HG03039 (cell line): ENCODE measurements around the gene RNF31.

Source experiments
- ATAC-seq: cut with Tn5 transposase; IDR thresholded peaks from one replicate; pipeline ENCODE4 v1.9.1; 2021; ENCODE audit warnings: mild to moderate bottlenecking, moderate library complexity; ENCODE audit not compliant: unreplicated experiment

Gene RNF31

GRCh38 chr14:24159777-24160498 lies 12.6 kb downstream of the RNF31 start:
- no peak for ATAC-seq

GRCh38 chr14:24160499-24160849 lies 13.2 kb downstream of the RNF31 start:
- ATAC-seq: no peak

GRCh38 chr14:24160850-24161804 lies 13.8 kb downstream of the RNF31 start, which contains the start of gene IRF9:
IRF9 (plus strand) TSS chr14:24161265; CDS start chr14:24162145, 880 bp downstream.
- peak; percentile 68 for ATAC-seq

- no peak for ATAC-seq
Measured at GRCh38 chr14:24162093-24162492, 14.8 kb downstream of the RNF31 start.

- no peak for ATAC-seq
Measured at GRCh38 chr14:24164518-24164991, 17.3 kb downstream of the RNF31 start.

- no peak for ATAC-seq
Measured at GRCh38 chr14:24165785-24166184, 18.5 kb downstream of the RNF31 start.

GRCh38 chr14:24167469-24168114 lies 20.3 kb downstream of the RNF31 start:
- ATAC-seq: no peak

GRCh38 chr14:24171422-24172260 lies 24.3 kb downstream of the RNF31 start, which contains the start of gene REC8:
REC8 (plus strand) TSS chr14:24172080; CDS start chr14:24172553, 473 bp downstream.
- peak; percentile 42 for ATAC-seq

GRCh38 chr14:24172261-24172860 lies 25.1 kb downstream of the RNF31 start:
- ATAC-seq: no peak

GRCh38 chr14:24172871-24173281 lies 25.6 kb downstream of the RNF31 start:
- no peak for ATAC-seq

- ATAC-seq: no peak
Measured at GRCh38 chr14:24176599-24176998, 29.3 kb downstream of the RNF31 start.

- no peak for ATAC-seq
Measured at GRCh38 chr14:24177041-24177825, 29.9 kb downstream of the RNF31 start.

- no peak for ATAC-seq
Measured at GRCh38 chr14:24177891-24178290, 30.6 kb downstream of the RNF31 start.

- ATAC-seq: no peak
Measured at GRCh38 chr14:24178399-24179178, 31.3 kb downstream of the RNF31 start.

GRCh38 chr14:24179294-24179960 lies 32.1 kb downstream of the RNF31 start:
- no peak for ATAC-seq

GRCh38 chr14:24179961-24180796 lies 32.9 kb downstream of the RNF31 start:
- no peak for ATAC-seq
